ENCODE data around the gene CDK1.

GRCh38 chr10:60816628-60817397 is 38.5 kb downstream of the CDK1 start:
- TF ChIP-seq, protein P1, sequence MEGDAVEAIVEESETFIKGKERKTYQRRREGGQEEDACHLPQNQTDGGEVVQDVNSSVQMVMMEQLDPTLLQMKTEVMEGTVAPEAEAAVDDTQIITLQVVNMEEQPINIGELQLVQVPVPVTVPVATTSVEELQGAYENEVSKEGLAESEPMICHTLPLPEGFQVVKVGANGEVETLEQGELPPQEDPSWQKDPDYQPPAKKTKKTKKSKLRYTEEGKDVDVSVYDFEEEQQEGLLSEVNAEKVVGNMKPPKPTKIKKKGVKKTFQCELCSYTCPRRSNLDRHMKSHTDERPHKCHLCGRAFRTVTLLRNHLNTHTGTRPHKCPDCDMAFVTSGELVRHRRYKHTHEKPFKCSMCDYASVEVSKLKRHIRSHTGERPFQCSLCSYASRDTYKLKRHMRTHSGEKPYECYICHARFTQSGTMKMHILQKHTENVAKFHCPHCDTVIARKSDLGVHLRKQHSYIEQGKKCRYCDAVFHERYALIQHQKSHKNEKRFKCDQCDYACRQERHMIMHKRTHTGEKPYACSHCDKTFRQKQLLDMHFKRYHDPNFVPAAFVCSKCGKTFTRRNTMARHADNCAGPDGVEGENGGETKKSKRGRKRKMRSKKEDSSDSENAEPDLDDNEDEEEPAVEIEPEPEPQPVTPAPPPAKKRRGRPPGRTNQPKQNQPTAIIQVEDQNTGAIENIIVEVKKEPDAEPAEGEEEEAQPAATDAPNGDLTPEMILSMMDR (IDR thresholded peaks at IDR 0.05): peak; percentile 49 to 79 (median 72)
- TF ChIP-seq POLR2A (IDR thresholded peaks at IDR 0.05): no peak
- TF ChIP-seq EP300 (IDR thresholded peaks at IDR 0.05): no peak
- no peak for TF ChIP-seq POLR2AphosphoS5 (IDR thresholded peaks at IDR 0.05)

Measured in upper lobe of left lung (tissue), 4 donors.